HEK293T (cell line): ENCODE measurements around the gene PRKAG3.

Source experiments
- CTCF ChIA-PET: fragments of 350-600 bp; formaldehyde crosslinking; extraction: SDS; loops from one replicate; lab custom pipeline; 2021; ENCODE audit warnings: antibody characterized with exemption, inconsistent platforms; lab: Yijun Ruan, JAX
- POLR2A ChIA-PET: fragments of 350-600 bp; formaldehyde crosslinking; extraction: SDS; loops from one replicate; lab custom pipeline; 2020; ENCODE audit warnings: antibody characterized with exemption, inconsistent platforms; lab: Yijun Ruan, JAX
- DNase-seq: peaks from one replicate; pipeline ENCODE4 v3.0.0; 2012; ENCODE audit warnings: mixed read lengths; ENCODE audit errors: extremely low spot score
- ARNT ChIP-seq: fragments of 450-650 bp; IDR thresholded peaks from 2 replicates; pipeline ENCODE4 v1.6.1; 2017; ENCODE audit warnings: mild to moderate bottlenecking
- BHLHE40 ChIP-seq: fragments of 450-650 bp; IDR thresholded peaks from 2 replicates; pipeline ENCODE4 v1.6.1; 2016; ENCODE audit warnings: mild to moderate bottlenecking, moderate library complexity, borderline replicate concordance
- CTBP1 ChIP-seq: fragments of 450-650 bp; IDR thresholded peaks from 2 replicates; pipeline ENCODE4 v1.6.1; 2016; ENCODE audit warnings: borderline replicate concordance
- ELF4 ChIP-seq: fragments of 450-650 bp; IDR thresholded peaks from 2 replicates; pipeline ENCODE4 v1.6.1; 2017; ENCODE audit warnings: antibody characterized with exemption
- FOXA1 ChIP-seq: fragments of 450-650 bp; IDR thresholded peaks from 2 replicates; pipeline ENCODE4 v1.6.1; 2016; ENCODE audit warnings: mild to moderate bottlenecking
- FOXK2 ChIP-seq: fragments of 450-650 bp; IDR thresholded peaks from 2 replicates; pipeline ENCODE4 v1.6.1; 2016; ENCODE audit warnings: mild to moderate bottlenecking
- FOXM1 ChIP-seq: fragments of 450-650 bp; IDR thresholded peaks from 2 replicates; pipeline ENCODE4 v1.6.1; 2017; ENCODE audit warnings: mild to moderate bottlenecking, borderline replicate concordance
- HDGF ChIP-seq: fragments of 450-650 bp; IDR thresholded peaks from 2 replicates; pipeline ENCODE4 v1.6.1; 2017; ENCODE audit warnings: antibody characterized with exemption, borderline replicate concordance
- L3MBTL2 ChIP-seq: fragments of 450-650 bp; conservative IDR thresholded peaks from 2 replicates; pipeline ENCODE4 v1.6.1; 2016; ENCODE audit warnings: mild to moderate bottlenecking
- LEF1 ChIP-seq: fragments of 450-650 bp; IDR thresholded peaks from 2 replicates; pipeline ENCODE4 v1.6.1; 2017; ENCODE audit warnings: mild to moderate bottlenecking, borderline replicate concordance
- NFRKB ChIP-seq: fragments of 450-650 bp; IDR thresholded peaks from 2 replicates; pipeline ENCODE4 v1.6.1; 2016; ENCODE audit warnings: mild to moderate bottlenecking, moderate library complexity
- SP1 ChIP-seq: fragments of 450-650 bp; IDR thresholded peaks from 2 replicates; pipeline ENCODE4 v1.6.1; 2017
- SUZ12 ChIP-seq: fragments of 450-650 bp; IDR thresholded peaks from 2 replicates; pipeline ENCODE4 v1.6.1; 2016; ENCODE audit warnings: mild to moderate bottlenecking
- TARDBP ChIP-seq: fragments of 450-650 bp; IDR thresholded peaks from 2 replicates; pipeline ENCODE4 v1.6.1; 2016
- ZNF384 ChIP-seq: fragments of 450-650 bp; IDR thresholded peaks from 2 replicates; pipeline ENCODE4 v1.6.1; 2016
- TF ChIP-seq, protein P1 (sequence below): fragments of 450-650 bp; IDR thresholded peaks from 2 replicates; pipeline ENCODE4 v1.6.1; 2016

PRKAG3 gene

DNA sequence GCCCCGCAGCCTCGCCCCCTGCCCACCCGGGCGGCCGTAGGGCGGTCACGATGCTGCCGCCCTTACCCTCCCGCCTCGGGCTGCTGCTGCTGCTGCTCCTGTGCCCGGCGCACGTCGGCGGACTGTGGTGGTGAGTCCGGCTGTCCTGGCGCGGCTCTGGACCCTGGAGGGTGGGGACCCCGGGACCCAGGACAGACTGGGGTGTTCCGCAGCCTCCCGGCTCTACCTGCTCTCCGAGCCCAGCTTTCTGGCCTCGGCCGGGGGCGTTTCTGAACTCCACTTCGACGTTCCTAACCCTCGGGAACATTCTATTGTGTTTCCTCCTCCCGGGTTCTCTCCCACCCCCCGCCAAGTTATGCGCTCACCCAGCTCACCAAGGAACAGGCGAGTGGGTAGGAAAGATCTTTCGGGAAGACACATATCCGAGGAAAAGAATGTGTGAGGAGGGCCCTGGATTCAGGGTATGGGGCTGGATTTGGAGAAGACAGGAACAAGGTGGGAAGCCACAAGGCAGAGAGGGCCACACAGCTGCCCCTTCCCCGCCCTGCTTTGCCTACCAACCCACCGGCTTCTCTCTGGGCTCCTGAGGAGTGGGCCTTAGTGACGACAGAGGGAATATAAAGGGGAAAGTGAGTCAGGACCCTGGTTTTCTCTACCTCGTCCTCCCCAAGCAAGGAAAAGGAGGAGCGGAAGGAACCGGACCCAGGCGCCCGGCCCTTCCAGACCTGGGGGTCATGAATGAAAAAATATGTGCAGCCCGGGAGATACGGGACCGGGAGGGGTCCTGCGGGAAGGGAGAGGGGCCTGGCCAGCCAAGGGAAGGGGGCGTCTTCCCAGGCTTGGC lies 28.6 kb upstream of the PRKAG3 start:
- CTCF ChIA-PET: interaction anchor here (0.6 to 1.2 kb wide), 5 partner anchors 8 to 148 kb away, joined by 3 to 7 read pairs (median 4); no protein-coding TSS in a partner anchor
- DNase-seq: no peak
- POLR2A ChIA-PET: interaction anchor here (0.7 to 1.3 kb wide), 3 partner anchors 20 to 49 kb away, joined by 3 to 5 read pairs (median 3); partner anchors contain the start of gene WNT10A
- no peak for TF ChIP-seq ZNF384
- TF ChIP-seq L3MBTL2: 0 out of 2 replicates have a peak, but pooled peaks have one; percentile 14

DNA sequence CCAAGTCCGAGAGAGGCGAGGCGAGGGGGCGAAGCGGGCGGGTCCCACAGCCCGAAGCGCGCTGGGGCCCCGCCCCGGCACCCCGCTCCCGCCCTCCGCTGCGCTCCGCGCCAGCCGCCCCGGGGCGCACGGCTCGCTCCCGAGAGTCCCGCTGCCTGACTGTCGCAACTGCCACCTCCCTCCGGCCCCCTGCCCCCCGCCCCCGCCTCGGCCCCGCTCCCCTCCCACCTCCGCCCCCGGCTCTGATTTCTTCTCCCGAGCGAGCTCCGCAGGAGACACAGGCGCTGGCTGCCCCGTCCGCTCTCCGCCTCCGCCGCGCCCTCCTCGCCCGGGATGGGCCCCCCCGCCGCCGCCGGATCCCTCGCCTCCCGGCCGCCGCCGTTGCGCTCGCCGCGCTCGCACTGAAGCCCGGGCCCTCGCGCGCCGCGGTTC lies 28.0 kb upstream of the PRKAG3 start, which contains the start of gene WNT6:
Gene WNT6, plus strand, starts transcription at position 250 of the 432 bp plus-strand sequence. CDS start 233 bp downstream, outside the sequence.
- POLR2A ChIA-PET: interaction anchor here (0.7 kb wide), 1 partner anchor 50 kb away, joined by 3 read pairs; no protein-coding TSS in a partner anchor
- DNase-seq: no peak

DNA sequence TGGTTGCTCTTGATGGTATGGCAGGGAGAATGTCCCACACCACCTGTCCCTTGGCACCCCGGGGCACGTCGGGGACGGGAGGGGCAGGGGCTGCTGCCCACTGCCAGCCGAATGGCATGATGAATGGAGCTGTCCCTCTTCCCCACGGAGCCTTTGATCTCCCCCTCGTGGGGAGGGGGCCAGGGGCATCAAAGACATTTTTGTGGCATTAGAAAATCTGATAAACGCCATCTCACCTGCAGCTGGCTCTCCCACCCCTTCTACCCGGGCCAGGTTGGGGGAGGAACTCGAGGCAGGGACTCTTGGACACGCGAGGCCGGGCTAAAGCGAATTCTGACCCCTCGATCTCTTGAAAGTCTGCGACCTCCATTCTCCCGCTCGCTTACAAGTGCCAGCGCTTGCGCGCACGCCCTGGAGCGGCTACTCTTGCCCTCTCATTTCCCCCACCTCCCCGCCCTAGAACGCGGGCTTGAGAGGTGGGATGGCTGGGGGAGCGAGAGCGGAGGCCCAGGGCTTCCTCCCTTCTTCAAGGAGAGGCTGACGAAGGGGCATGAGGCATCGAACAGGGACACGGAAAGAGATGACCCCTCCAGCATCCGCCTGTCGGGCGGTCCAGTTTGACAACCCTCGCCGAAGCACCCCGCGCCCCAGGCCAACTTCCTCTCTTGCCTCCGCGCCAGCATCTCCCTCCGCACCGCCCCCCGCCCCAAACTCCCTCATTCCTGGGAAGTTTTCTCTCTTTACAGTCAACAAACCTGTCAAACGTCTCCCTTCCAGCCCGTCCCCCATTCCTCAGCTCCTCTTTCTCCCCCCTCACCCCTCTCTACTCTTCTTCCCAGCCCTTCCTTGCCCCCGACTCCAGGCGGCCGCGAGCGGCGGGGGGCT lies 27.3 kb upstream of the PRKAG3 start:
- ChIA-PET POLR2A (no interaction called here), CTCF (interaction anchor here (1.0 to 1.3 kb wide), 2 partner anchors 39 to 121 kb away, joined by 3 to 4 read pairs; no protein-coding TSS in a partner anchor)
- TF ChIP-seq CTBP1: no peak
- no peak for TF ChIP-seq BHLHE40
- no peak for TF ChIP-seq LEF1
- no peak for TF ChIP-seq L3MBTL2
- TF ChIP-seq ARNT: no peak
- TF ChIP-seq, protein P1, sequence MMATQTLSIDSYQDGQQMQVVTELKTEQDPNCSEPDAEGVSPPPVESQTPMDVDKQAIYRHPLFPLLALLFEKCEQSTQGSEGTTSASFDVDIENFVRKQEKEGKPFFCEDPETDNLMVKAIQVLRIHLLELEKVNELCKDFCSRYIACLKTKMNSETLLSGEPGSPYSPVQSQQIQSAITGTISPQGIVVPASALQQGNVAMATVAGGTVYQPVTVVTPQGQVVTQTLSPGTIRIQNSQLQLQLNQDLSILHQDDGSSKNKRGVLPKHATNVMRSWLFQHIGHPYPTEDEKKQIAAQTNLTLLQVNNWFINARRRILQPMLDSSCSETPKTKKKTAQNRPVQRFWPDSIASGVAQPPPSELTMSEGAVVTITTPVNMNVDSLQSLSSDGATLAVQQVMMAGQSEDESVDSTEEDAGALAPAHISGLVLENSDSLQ: no peak
- no peak for TF ChIP-seq TARDBP
- no peak for DNase-seq

More for the DNA sequence above, 28.0 kb upstream of the PRKAG3 start, which contains the start of gene WNT6:
- CTCF ChIA-PET: interaction anchor here (0.6 to 1.0 kb wide), 3 partner anchors 17 to 148 kb away, joined by 3 to 6 read pairs (median 4); no protein-coding TSS in a partner anchor
- TF ChIP-seq HDGF (no peak), SUZ12 (no peak), L3MBTL2 (no peak), FOXK2 (no peak), ARNT (no peak)

DNA sequence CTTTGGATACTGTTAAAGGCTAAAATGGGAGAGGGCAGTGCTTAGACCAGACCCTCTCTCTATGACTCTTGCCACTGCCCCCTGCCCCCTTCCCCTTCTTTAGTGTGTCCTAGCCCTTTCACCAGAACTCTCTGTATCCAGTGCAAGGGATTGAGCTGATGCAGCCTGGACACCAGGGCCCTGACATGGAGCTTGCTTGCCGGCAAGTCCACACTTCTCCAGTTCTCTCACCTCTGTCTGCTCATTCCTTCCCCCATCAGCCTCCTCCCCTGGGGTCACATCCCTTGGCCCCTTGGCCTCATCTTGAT lies 26.5 kb upstream of the PRKAG3 start:
- POLR2A ChIA-PET: no interaction called here
- TF ChIP-seq, protein P1: no peak
- TF ChIP-seq L3MBTL2 (no peak), FOXA1 (no peak), FOXK2 (no peak), ELF4 (no peak), TARDBP (no peak), SP1 (no peak), SUZ12 (no peak), FOXM1 (no peak), NFRKB (no peak), HDGF (no peak), ARNT (no peak), ZNF384 (no peak), CTBP1 (no peak), LEF1 (no peak), BHLHE40 (no peak)
- CTCF ChIA-PET: interaction anchor here (1.3 kb wide), 1 partner anchor 40 kb away, joined by 3 read pairs; no protein-coding TSS in a partner anchor
- no peak for DNase-seq

DNA sequence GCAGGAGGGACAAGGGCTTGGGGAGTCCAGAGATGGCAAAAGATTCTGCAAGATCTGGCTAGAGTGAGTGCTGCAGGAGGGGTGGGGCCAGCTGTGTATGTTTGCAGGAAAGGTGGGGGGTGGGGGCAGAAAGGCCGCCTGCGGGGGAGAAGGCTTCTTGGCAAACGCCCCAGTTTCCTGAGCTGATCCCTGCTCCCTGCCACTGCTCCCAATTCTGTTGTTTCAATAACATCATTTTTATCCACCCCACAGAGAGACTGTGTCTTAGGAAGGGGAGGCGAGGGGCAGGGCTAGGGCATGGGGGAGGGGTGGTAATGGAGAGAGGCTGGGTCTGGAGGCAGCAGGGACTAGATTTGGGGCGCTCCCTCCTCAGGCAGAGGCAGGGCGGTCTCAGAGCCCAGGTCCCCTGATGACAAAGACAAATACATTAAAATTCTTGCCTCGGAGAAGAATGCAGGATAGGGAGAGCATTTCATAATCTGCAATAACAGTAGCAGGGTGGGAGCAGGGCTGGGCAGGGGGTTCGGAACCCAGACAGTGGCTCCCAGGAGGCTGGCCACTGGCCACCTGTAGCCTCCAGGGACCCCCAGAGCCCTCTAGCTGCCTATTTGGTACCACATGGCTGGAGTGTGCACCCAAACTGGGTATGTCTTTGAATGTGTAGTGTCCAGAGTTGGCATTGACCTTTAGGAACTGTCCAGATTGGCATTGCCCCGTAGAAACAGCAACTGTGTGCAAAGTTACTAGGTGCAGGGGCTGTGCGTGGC lies 26.0 kb upstream of the PRKAG3 start:
- ChIA-PET CTCF (interaction anchor here (0.6 to 1.3 kb wide), 2 partner anchors 41 to 324 kb away, joined by 3 read pairs; no protein-coding TSS in a partner anchor), POLR2A (no interaction called here)
- no peak for DNase-seq
- no peak for TF ChIP-seq NFRKB

DNA sequence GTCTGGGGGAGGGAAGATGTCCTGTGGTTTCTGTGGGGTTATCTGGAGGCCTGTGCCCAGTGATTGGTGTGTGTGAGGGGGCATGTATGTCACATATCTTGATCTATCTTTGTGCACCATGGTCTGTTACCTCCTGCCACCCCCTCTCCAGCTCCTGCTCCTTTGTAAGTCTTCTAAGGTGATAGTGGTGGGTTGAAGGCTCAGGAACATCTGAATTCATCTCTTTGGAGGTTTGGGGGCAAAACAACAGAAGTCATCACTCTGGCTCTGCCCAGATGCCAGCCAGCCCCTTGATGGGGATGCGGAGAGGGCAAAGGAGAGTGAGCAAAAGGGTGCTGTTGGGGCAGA lies 25.3 kb upstream of the PRKAG3 start:
- no peak for TF ChIP-seq NFRKB
- ChIA-PET POLR2A (no interaction called here), CTCF (interaction anchor here (0.6 kb wide), 1 partner anchor 323 kb away, joined by 3 read pairs; no protein-coding TSS in a partner anchor)
- DNase-seq: no peak
